Stimulated activated naive CD4-positive, alpha-beta T cell (primary cell): Measurements from ENCODE around the gene LGI4.
"Not testable (repeated sequence)": the region's sequence is repeated elsewhere in the genome, so short reads cannot be mapped to it uniquely, and the experiment has no call there.

Source experiments
- DNase-seq, 6 experiments: peaks; one replicate each; lab custom pipeline; 2025; lab: John Stamatoyannopoulos, UW

LGI4 gene

DNA sequence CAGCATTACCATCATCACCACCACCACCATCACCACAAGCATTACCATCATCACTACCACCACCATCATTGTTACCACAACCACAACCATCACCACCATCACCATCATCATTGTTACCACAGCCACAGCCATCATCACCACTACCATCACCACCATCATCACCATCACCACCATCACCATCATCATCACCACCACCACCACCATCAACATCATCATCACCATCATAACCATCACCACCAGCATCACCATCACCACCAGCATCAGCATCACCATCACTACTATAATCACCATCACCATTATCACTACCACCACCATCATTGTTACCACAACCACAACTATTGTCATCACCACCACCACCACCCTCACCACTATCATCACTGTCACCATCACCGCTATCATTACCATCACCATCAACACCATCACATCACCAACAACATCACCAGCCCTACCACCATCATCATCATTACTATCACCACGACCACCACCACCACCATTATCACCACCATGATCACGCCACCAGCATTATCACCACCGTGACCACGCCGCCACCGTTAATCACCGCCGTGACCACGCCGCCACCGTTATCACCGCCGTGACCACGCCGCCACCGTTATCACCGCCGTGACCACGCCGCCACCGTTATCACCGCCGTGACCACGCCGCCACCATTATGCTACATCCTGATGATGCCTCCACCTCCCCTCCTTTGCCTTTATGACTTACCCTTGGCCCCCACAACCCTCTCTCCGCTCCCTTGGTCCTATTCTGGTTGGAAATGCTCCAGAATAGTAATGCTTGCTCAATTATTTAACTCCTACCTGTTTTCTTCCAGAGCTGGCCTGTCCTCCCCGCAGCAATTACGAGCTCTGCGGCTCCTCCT lies 29.2 kb downstream of the LGI4 start:
- no peak for DNase-seq

DNA sequence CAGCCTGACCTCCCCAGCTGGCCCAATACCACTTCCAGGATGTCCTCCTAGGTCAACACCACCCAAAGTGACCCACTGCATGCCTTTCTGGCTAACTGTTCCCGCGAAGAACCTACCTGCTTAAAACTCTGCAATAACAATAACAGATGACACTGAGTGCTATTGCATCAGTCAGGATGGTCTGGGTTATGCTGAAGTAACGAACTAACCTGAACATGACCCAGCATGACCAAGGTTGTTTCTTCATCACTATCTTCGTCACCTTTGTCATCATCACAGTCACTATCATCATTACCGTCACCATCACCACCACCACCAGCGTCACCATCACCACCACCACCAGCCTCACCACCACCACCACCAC lies 29.8 kb downstream of the LGI4 start:
- no peak for DNase-seq

DNA sequence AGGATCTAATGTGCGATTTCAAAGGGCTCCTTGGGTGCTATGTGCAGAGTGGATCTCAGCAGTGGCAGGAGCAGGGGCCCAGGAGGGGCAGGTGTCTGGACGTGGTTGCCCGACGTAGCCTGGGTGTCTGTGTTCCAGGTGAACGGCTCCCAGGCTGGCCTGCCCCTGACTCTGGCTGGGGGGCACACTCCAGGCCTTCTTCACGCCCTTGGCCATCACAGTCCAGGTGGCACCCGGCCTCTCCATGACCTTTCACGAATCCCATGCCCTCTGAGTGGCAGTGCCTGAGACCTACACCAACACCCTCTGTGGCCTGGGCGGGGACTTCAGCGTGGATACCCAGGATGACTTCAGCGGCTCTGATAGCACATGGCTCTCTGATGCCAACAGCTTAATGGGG lies 30.5 kb downstream of the LGI4 start:
- DNase-seq, result no peak

DNA sequence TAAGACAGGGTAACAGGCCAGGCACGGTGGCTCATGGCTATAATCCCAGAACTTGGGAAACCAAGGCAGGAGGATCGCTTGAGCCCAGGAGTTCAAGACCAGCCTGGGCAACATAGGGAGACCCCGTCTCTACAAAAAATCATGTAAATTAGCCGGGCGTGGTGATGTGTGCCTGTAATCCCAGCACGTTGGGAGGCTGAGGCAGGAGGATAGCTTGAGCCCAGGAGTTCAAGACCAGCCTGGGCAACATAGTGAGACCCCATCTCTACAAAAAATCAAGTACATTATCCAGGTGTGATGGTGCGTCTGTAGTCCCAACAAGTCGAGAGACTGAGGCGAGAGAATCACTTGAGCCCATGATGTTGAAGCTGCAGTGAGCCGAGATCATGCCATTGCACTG lies 31.2 kb downstream of the LGI4 start:
- not testable (repeated sequence) for DNase-seq

DNA sequence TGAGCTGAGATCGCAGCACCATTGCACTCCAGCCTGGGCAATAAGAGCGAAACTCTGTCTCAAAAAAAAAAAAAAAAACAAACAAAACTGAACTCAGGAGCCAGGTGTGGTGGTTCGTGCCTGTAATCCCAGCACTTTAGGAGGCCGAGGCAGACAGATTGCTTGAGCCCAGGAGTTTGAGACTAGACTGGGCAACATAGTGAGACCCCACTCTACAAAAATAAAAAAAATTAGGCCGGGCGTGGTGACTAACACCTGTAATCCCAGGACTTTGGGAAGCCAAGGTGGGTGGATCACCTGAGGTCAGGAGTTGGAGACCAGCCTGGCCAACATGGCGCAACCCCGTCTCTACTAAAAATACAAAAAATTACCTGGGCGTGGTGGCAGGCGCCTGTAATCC lies 32.9 kb downstream of the LGI4 start:
- not testable (repeated sequence) for DNase-seq

DNA sequence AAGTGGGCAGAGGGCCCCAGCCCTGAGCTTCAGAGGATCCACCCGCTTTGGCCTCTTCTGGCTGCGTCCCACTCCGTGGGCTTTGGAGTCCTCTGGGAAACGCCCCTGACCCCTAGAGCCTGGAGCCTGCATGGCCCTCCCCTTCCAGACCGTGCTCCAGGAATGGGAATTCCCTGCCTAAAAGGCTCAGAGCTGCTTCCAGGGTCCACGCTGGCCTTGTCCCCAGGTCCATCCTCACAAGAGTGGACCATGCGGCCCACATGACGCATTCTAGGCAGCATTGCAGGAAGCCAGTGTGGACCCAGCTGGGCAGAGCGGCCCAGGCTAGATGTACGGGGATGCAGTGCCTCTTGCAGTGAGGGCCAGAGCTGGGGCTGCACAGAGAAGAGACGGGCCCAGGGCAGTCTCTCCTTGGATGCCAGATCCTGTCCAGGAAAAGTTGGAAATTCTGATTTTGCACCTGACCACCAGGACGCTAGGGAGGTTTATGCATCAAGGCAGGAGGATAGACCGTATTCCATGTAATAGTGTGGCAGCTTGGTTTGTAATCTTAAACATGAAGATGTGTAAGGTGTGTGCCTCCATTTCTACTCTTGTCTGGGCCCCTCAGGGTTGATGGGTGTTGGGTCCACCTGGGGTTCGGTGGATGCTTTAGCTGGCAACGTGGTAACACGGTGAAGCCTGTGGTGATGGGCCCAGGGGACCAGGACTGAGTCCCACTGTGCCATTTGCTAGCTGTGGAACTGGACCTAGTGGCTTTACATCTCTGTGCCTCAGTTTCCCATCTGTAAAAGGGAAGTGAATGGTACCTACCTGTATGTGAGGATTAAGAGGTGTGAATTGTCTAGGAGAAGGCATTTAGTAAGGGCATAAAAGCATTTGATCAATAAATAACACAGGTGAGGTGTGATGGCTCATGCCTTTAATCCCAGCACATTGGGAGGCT lies 34.0 kb downstream of the LGI4 start:
- no peak for DNase-seq

DNA sequence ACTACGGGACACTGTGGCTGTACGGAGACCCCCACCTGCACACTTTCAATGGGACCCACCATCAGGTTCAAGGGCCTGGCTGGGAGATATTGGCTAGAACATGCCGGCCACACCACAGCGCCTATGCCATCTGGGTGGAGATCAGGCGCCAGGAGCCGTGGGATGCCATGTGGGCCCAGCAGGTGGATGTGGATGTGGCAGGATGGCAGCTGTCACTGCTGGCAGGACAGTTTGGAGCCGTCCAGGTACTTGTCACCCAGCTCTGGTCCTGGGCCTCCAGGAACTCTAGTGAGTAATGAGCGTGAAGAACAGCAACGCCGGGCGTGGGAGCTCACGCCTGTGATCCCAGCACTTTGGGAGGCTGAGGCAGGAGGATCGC lies 35.0 kb downstream of the LGI4 start:
- no peak for DNase-seq

DNA sequence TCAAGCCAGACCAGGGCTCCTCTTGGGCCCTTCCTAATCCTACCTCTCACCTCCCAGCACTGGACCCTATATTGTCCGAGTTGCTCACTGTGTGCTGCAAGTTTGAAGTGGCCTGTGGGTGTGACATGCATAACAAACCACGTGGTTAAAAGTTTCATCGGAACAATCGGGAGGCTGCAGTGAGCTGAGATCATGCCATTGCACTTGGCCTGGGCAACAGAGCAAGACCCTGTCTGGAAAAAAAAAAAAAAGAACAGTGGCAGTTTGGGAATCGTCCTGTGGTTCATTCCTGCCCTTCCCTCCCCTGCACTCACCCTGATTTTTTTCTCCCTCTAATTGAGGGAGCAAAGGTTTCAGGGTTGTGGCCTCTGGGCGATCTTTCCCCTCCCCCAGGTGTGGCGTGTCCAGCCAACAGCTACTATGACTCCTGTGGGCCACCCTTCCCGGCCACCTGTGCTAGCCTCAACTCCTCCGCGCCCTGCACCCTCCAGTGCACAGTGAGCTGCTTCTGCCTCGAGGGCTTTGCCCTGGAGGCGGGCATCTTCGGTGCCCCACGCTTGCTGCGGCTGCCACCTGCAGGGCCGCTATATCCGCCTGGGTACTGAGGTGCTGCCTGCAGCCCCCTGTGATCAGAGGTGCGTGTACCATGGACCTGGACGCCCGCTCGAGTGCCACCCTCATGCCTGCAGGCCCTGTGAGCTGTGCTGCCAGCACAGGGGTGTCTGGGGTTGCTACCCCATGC lies 35.5 kb downstream of the LGI4 start:
- no peak for DNase-seq

DNA sequence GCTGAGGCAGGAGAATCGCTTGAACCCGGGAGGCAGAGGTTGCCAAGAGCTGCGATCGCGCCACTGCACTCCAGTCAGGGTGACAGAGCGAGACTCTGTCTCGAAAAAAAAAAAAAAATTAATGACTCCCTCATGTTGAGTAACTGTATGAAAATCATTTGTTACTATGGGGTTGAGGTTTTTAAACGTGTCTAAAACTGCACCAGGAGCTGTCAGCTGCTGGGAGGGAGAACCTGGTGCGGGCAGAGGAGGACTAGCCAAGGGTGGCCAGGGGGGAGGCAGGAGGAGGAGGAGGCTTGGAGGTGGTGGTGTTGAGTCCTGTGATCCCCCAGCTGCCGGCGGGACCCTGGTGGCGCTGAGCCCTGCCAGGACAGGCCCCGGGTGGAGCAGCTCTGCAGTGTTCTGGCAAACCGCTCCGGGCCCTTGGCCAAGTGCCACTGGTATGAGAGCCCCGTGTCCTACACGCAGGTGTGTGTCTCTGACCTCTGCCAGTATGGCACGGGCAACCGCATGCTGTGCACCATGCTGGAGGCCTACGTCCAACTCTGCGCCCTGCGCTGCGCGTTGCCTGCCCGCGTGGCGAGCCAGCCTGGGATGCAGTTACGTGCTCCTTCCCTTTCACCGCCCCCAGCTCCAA lies 36.3 kb downstream of the LGI4 start:
- DNase-seq, result no peak

DNA sequence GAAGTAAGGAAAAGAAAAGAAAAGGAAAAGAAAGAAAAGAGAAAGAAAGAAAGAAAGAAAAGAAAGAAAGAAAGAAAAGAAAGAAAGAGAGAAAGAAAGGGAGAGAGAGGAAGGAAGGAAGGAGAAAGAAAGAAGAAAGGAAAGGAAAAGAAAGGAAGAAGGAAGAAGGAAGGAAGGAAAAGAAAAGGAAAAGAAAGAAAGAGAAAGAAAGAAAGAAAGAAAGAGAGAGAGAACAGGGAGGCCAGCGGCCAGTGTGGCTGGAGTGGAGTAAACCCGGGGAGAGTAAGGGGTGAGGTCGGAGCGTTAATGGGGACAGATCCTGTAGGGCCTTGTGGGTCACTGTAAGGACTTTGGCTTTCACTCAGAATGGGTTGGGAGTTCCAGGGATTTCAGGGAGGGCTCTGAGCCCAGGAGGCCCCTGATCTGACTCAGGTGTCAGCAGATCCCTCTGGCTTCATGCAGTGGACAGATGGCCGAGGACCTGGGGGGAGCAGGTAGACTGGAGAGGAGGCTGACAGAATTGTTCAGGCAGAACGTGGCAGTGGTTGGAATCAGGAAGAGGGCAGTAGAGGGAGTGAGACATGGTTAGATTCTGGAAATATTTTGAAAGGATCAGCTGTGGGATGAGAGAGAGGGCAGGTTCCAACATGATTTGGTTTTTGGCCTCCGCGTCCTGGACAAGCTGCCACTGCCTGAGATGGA lies 39.0 kb downstream of the LGI4 start:
- DNase-seq, result no peak

DNA sequence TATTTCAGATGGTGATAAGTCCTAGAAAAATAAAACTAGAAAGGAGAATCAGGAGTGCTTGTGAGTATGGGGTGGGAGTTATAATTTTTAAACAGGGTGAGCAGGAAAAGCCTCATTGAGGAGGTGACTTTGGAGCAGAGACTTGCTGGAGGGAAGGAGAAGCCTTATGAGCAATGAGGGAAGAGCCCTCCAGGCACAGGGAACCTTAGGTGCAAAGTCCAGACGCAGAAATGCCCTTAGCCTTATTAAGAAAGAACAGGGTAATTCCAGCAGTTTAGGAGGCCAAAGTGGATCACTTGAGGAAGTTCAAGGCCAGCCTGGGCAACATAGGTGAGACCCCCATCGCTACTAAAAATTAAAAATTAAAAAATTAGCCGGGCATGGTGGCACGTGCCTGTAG lies 40.2 kb downstream of the LGI4 start:
- no peak for DNase-seq

DNA sequence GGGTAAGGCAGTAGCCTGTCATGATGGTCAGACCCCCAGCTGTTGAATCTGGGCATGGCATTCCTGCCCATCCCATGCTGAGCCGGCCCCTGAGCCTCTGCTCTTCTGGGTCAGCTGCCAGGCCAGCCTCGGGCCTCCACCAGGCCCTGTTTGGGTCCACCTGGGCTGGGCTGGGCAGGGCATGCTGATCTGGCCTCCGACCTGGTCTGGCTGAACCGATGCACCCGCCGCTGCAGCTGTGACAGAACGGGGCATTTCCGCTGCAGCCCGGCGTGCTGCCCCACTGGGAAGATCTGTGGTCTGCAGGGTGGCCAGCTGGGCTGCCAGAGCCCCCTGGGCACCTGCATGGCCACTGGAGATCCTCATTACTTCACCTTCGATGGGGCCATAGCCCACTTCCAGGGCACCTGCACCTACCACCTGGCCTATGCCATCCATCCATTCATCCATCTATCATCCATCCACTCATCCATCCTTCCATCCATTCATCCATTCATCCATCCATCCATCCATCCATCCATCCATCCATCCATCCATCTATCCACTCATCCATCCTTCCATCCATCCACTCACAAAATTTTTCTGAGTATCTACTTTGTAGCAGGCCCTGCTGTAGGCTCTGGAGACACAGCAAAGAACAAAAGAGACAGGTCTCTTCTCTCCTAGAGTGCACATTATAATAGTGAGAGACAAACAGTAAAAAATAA lies 40.8 kb downstream of the LGI4 start:
- no peak for DNase-seq

DNA sequence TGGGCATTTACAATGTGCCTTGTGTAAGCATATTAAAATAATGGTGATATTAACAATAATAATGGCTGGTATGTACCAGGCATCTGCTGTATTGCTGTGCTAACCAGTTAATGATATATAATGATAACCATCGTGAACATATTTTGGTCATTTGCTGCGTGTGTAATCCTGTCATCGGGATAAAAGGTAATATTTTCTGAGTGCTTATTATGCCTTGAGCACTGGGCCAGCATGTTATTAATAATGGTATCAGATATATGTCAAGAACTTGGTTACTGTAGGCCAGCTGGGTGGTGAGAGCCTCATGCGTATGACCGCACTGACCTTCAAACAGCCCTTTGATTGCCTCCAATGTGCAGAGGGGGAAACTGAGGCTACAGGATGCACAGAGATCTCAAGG lies 41.4 kb downstream of the LGI4 start:
- no peak for DNase-seq

DNA sequence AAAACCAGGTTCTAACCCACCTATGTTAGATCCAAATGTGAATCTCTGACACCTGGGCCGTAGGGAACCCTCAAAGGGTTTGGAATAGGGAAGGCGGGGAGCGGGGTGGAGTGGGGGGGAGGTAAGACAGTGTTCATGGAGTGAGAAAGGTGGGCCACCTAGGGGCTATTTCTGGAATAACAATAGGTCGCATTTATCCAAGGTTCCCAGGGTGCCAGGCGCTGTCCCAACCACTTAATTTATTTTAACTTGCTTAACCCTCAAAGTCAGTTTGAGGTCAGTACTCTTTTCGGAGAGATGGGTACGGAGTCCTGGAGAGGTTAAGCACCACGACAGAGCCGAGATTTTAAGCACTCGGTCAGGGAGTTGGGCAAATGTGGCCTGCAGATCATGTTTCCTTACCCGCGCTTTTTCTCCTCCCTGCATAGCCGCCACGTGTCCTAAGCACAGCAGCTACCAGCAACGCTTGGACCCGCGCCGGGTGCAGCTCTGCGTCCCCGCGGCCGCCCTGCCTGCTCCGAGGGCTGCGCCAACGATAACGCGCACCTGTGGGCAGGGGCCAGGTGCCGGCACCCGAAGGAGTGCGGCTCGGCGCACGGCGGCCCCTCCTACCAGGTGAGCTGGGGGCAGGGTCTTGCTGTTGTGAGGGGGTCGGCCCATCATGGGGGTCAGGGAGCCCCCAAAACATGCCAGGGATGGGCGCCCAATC lies 44.2 kb downstream of the LGI4 start:
- peak in 5 of 6 experiments; percentile 5 to 50 (median 15) for DNase-seq

DNA sequence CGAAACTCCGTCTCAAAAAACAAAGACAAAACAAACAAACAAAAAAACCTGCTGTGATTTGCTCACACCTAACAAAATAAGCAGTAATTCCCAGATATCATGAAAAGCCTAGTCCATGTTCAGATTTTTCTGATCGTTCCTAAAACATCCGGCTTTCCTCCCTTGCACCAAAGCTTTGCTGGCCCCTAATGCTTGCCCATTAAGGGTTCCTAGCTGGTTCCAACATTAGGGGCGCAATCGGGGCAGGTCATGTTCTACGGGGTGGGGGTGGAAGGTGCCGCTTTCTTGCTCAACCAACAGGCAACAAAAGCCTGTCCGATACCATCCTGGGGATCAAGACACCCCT lies 44.7 kb downstream of the LGI4 start:
- no peak for DNase-seq

DNA sequence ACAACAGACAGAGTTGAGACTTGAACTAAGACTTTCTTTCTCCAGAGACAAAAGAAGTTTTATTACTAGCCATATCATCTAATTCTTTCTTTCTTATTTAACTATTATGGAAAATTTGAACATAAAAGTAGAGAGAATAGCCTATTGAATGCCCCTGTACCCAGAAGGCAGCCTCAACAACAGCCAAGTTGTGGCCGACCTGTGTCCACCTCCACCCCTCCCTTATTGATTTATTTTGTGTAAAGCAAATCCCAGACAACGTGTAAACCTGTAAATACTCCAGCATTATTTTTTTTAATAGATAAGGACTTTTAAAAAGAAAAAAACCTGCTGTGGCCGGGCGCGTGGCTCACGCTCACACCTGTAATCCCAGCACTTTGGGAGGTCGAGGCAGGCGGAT lies 45.3 kb downstream of the LGI4 start:
- no peak for DNase-seq

DNA sequence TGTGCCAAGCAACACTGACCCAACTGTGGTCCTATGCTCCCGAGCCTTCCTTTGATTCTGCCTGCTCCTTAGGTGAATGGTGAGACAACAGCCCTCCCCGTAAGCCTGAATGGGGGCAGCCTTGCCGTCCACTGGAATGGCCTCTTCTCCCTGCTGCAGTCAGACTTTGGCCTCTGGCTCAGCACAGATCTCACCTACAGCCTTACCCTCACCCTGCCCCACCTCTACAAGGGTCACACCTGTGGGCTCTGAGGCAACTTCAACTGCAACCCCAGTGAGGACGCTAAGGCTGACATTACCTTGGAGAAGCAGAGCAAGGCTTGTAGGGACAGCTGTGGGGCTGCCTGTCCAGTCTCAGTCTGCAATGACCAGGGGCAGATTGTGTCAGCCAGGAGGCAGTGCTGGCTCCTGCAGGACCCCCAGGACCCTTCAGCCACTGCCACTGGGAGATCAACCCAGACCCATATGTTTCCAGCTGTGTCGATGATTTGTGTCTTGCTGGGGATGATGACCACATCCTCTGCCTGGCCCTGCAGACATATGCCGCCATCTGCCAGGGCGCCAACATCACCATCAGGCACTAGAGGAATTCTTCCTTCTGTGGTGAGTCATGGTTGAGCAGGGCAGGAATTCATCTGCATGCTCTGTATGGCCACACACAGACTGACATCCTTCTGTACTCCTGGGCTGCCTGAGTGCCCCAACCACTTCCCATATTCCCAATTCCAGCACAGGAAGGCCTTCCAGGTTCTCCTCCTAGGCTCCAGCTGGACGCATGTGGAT lies 46.5 kb downstream of the LGI4 start:
- no peak for DNase-seq

DNA sequence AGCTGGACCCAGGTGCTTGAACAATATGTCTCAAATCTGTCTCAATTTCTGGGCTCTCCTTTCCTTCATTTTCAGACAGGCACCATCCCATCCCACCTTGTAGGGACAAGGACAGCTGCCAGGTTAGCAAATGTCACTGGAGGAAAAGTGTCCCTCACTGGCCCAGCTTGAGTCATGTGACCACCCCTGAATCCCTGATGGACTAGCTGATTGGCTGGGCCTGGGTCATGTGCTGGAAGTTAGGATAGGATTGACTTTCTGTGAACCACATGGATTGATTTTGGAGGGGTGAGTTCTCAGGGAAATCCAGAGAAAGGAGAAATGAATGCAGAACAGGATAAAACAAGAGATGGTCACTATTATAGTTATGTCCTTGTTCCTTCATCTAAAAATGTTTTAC lies 47.5 kb downstream of the LGI4 start:
- DNase-seq, result no peak

DNA sequence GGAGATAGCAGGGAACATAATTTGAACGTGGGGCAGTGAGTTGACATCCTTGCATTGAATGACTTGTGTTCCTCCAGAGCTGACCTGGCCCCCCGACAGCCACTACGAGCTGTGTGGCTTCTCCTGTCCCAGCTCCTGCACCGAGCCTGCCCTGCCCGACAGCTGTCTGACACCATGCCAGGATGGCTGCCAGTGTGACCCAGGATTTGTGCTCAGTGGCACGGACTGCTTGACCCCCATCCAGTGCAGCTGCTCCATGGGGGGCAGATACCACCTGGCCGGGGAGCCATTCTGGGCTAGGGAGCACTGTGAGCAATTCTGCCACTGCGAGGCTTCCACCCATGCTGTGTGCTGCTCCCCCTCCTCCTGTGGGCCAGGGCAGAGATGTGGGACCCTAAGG lies 48.4 kb downstream of the LGI4 start:
- DNase-seq, result no peak
